AG10803 (cell line): ENCODE measurements around the gene PDE2A.

ENCODE experiments used
- DNase-seq: peaks from one replicate; pipeline ENCODE4 v3.0.0; 2010; ENCODE audit warnings: low read depth
- H3K4me3 ChIP-seq: 2 replicates; pipeline ENCODE4 v1.5.1; 2011; ENCODE audit warnings: mild to moderate bottlenecking, low read length, control low read depth
- TF ChIP-seq, protein P1 (sequence below): conservative IDR thresholded peaks from 2 replicates; pipeline ENCODE4 v1.5.1; 2011; ENCODE audit warnings: mild to moderate bottlenecking, low read length, control low read depth, inconsistent platforms

PDE2A gene

DNA sequence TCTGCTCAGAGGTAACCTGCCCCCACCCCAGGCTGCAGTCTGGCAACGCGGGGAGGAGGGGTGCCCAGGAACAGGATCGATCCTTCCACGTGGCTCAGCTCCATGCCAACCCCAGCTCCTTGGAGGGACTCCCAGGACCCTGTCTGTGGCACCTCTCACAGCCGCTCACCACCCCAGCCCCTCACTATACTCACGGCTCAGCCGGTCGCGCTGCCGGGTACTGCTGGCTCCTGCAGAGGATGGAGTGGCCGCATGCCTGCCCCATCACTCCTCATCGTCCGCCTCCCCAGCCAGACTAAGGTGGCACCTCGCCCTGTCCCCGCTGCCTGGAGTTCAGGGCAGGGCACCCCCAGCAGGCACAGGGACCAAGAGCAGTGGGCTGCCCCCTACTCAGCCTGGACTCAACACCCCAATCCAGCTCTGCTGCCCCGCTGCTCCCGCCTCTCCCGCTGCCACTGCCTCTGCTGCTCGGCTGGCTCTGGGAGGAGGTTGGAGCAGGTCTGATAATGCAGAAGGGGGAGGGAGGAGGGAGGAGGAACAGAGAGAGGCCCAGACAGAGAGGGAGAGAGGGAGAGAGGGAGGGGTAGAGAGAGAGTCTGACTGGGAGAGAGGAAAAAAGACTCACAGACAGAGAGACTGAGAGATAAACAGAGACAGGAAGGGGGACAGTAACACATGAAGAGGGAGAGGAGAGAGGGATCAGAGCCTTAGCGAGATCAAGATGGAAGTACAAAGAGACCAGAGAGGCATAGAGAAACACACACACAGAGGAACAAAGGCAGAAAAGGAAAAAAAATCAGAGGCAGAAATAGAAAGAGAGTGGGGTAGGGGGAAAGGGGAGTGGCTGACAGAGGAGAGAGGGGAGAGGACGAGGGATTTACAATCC is at the start of gene PDE2A:
Gene PDE2A, minus strand, starts transcription at position 480 of the 886 bp plus-strand sequence. Its CDS starts 215 bp downstream, at position 265.
- DNase-seq = no peak
- H3K4me3 ChIP-seq = no peak within 1 kb of the TSS
- TF ChIP-seq, protein P1, sequence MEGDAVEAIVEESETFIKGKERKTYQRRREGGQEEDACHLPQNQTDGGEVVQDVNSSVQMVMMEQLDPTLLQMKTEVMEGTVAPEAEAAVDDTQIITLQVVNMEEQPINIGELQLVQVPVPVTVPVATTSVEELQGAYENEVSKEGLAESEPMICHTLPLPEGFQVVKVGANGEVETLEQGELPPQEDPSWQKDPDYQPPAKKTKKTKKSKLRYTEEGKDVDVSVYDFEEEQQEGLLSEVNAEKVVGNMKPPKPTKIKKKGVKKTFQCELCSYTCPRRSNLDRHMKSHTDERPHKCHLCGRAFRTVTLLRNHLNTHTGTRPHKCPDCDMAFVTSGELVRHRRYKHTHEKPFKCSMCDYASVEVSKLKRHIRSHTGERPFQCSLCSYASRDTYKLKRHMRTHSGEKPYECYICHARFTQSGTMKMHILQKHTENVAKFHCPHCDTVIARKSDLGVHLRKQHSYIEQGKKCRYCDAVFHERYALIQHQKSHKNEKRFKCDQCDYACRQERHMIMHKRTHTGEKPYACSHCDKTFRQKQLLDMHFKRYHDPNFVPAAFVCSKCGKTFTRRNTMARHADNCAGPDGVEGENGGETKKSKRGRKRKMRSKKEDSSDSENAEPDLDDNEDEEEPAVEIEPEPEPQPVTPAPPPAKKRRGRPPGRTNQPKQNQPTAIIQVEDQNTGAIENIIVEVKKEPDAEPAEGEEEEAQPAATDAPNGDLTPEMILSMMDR = no peak

DNA sequence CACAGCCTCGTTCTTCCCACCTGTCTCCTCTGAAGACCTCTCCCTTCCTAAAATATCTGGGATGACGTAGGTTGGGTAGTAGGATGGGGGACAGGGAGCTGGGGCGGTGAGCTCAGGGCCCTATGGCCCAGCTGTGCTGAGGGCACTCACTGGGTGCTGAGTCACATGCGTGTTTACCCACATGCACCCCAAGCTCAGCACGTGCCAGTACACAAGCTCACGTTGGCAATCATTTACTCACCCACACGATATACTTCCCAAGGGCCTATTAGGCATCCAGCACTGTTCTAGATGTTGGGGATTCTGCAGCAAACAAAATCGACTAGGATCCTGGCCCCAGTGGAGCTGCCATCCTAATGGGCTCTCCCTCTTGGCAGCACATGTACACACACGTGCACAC is 49.3 kb upstream of the PDE2A start:
- H3K4me3 ChIP-seq = no peak overlapping the region
- no peak for DNase-seq
- TF ChIP-seq, protein P1 = no peak

DNA sequence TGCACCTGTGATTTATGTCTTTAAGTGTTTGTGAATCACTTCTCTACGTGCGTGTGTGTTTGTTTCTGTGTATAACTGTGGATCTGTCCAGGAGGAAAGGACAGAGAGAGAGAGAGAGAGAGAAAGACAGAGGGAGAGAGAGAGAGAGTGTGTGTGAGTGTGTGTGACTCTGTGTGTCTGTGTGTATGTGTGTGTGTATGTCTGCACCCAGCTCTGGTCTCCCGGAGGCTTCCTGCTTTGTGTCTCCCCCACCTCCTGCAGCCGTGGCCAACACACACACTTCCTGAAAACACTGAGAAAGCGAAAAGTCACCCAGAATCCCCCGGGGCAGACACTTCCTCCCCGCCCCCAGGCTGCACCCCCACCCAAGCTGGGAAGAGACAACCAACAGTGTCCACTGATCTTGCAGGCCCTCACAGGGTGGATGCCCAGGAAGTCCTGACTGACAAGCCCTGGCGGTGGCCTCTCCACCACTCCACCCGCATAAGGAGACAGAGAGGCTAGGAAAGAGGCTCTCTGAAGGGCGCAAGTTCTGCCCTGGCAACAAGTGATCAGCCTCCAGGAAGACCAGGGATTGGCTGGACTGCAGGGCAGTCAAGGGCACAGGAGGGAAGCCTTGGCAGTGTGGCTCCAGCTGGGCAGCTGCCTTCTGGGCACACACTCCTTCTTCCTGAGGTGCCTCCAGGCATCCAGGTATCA is 48.0 kb upstream of the PDE2A start:
- DNase-seq = peak; percentile 88
- TF ChIP-seq, protein P1 = no peak
- peak overlapping the region; percentile 84 for H3K4me3 ChIP-seq

DNA sequence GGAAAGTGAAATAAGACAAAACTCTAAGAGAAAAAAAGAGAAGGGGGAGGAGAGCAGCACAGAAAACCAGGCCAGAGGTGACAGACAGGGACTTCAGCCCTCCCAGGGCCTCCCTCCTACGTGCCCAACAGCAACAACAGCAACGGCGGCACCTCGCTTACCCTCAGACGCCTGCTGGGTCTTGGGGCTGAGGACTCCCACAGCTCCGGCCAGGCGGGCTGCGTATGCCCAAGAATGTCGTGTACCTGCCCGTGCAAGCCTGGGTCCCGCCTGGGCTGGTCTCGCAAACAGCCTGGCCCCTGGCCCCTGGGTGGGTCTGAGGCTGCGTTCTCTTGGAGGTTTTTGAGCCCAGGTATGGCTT is 47.4 kb upstream of the PDE2A start:
- peak overlapping the region; percentile 84 for H3K4me3 ChIP-seq
- TF ChIP-seq, protein P1 = no peak
- DNase-seq = no peak

- TF ChIP-seq, protein P1 = no peak
- H3K4me3 ChIP-seq = peak overlapping the region; percentile 84
- no peak for DNase-seq
Measured at GRCh38 chr11:72721276-72721675, 47.1 kb upstream of the PDE2A start.

GRCh38 chr11:72720784-72721183 is 46.6 kb upstream of the PDE2A start:
- TF ChIP-seq, protein P1 = no peak
- H3K4me3 ChIP-seq = peak overlapping the region; percentile 84
- no peak for DNase-seq
